Astrocyte (in vitro differentiated cells and primary cell): ENCODE results near the gene PPIE.

ENCODE experiments used
- EZH2 ChIP-seq: IDR thresholded peaks from 2 replicates; pipeline ENCODE4 v1.6.1; 2012; ENCODE audit warnings: mild to moderate bottlenecking, low read length, inconsistent platforms; ENCODE audit not compliant: insufficient read depth
- TF ChIP-seq, protein P1 (sequence below): IDR thresholded peaks from 2 replicates; pipeline ENCODE4 v1.5.1; 2011; ENCODE audit warnings: low read depth, mild to moderate bottlenecking, inconsistent platforms, low read length, moderate library complexity; ENCODE audit not compliant: insufficient read depth

DNA sequence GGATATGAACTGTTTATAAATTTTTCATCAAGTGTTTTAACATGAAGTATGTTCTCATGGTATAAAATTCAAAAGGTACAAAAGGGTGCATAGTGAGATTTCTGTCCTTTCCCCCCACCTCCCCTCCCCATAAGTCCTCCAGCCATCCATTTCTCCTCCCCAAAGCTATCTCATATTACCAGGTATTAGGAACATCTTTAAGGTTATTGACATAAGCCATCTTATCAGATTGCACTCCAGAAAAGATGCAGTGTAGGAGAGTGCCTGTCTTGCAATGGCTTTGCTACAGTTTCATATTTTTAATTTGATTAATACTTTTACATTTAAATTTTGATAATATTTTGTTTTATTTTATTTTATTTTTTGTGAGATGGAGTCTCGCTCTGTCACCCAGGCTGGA is 33.9 kb upstream of the PPIE start:
- TF ChIP-seq, protein P1, sequence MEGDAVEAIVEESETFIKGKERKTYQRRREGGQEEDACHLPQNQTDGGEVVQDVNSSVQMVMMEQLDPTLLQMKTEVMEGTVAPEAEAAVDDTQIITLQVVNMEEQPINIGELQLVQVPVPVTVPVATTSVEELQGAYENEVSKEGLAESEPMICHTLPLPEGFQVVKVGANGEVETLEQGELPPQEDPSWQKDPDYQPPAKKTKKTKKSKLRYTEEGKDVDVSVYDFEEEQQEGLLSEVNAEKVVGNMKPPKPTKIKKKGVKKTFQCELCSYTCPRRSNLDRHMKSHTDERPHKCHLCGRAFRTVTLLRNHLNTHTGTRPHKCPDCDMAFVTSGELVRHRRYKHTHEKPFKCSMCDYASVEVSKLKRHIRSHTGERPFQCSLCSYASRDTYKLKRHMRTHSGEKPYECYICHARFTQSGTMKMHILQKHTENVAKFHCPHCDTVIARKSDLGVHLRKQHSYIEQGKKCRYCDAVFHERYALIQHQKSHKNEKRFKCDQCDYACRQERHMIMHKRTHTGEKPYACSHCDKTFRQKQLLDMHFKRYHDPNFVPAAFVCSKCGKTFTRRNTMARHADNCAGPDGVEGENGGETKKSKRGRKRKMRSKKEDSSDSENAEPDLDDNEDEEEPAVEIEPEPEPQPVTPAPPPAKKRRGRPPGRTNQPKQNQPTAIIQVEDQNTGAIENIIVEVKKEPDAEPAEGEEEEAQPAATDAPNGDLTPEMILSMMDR, result no peak
- no peak for TF ChIP-seq EZH2
